Kidney tubule cell (primary cell): ENCODE results near the gene SIGLECL1.
"Not testable (repeated sequence)": the region's sequence is repeated elsewhere in the genome, so short reads cannot be mapped to it uniquely, and the experiment has no call there.

Experiments
- DNase-seq: peaks from one replicate; pipeline ENCODE4 v3.0.0-alpha.2; 2018; ENCODE audit warnings: low spot score

Gene SIGLECL1

GRCh38 chr19:51250786-51251467 is at the start of gene SIGLECL1:
TSS of gene SIGLECL1 (plus strand) at chr19:51251080. CDS start at chr19:51264073, 12,993 bp downstream.
- no peak for DNase-seq

GRCh38 chr19:51201712-51202111 is 49.2 kb upstream of the SIGLECL1 start:
- DNase-seq = no peak

GRCh38 chr19:51203916-51204315 is 47.0 kb upstream of the SIGLECL1 start:
- no peak for DNase-seq

- DNase-seq = no peak
Observed at GRCh38 chr19:51204321-51204720, 46.6 kb upstream of the SIGLECL1 start.

- DNase-seq = peak; percentile 10
Observed at GRCh38 chr19:51207747-51208146, 43.1 kb upstream of the SIGLECL1 start.

GRCh38 chr19:51210191-51210784 is 40.6 kb upstream of the SIGLECL1 start:
- DNase-seq = no peak

GRCh38 chr19:51210874-51211361 is 40.0 kb upstream of the SIGLECL1 start:
- not testable (repeated sequence) for DNase-seq

- no peak for DNase-seq
Observed at GRCh38 chr19:51211833-51212232, 39.0 kb upstream of the SIGLECL1 start.

- DNase-seq = no peak
Observed at GRCh38 chr19:51219307-51219706, 31.6 kb upstream of the SIGLECL1 start.

- no peak for DNase-seq
Observed at GRCh38 chr19:51219971-51220370, 30.9 kb upstream of the SIGLECL1 start.

GRCh38 chr19:51220996-51221395 is 29.9 kb upstream of the SIGLECL1 start:
- DNase-seq = no peak

GRCh38 chr19:51224163-51224641 is 26.7 kb upstream of the SIGLECL1 start:
- DNase-seq = no peak

GRCh38 chr19:51224898-51225393 is 25.9 kb upstream of the SIGLECL1 start, which contains the start of gene CD33:
TSS of gene CD33 (plus strand) at chr19:51225080. CDS start at chr19:51225119, 39 bp downstream.
- DNase-seq = not testable (repeated sequence)

GRCh38 chr19:51226067-51226466 is 24.8 kb upstream of the SIGLECL1 start:
- DNase-seq = no peak

GRCh38 chr19:51227326-51227725 is 23.6 kb upstream of the SIGLECL1 start:
- no peak for DNase-seq

- no peak for DNase-seq
Observed at GRCh38 chr19:51227966-51228365, 22.9 kb upstream of the SIGLECL1 start.

- DNase-seq = no peak
Observed at GRCh38 chr19:51240866-51241265, 10.0 kb upstream of the SIGLECL1 start.

- DNase-seq = no peak
Observed at GRCh38 chr19:51242881-51243630, 7.8 kb upstream of the SIGLECL1 start.

GRCh38 chr19:51246164-51246552 is 4.7 kb upstream of the SIGLECL1 start:
- DNase-seq = peak; percentile 44

GRCh38 chr19:51247972-51248590 is 2.8 kb upstream of the SIGLECL1 start:
- no peak for DNase-seq

GRCh38 chr19:51251468-51251820 is 564 bp downstream of the SIGLECL1 start:
- DNase-seq = peak; percentile 18
